Measurements from ENCODE around the gene CATSPERZ. TPM values are rescaled to one million over a fixed set of nuclear protein-coding genes. Genes with fewer than 3 reads are reported as not detected.

CATSPERZ gene
- total RNA-seq, 6 experiments from 2014 or later = not detected

- DNase-seq (peak; percentile 68 to 83 (median 70)), ATAC-seq (peak; percentile 30 to 58 (median 35))
- Histone ChIP-seq H3K9me3 (no peaks in the 10 kb centered on the region), H3K4me3 (no peak within 1 kb of the TSS), H3K27ac (peak within 1 kb of the TSS in 1 of 3 donors; percentile 33), H3K27me3 (no peaks in the 10 kb centered on the region), H3K36me3 (no peaks in the 10 kb centered on the region), H3K4me1 (peaks cover 0 to 11% (median 2%) of the 10 kb centered on the region in 4 donors)
- TF ChIP-seq POLR2A (IDR thresholded peaks at IDR 0.05) (no peak), CTCF (IDR thresholded peaks at IDR 0.05) (no peak)
- intact Hi-C loops (cut with DNase I) = no loop called here
- WGBS (ENCODE audit: insufficient coverage, low coverage, low lambda C conversion rate, missing lambda C conversion rate) = 35% methylated on average over 5 of the region's 16 CpGs
These were observed 39.7 kb downstream of the CATSPERZ start, which contains the start of gene CCDC88B for GRCh38 chr11:64339754-64340408. Gene CCDC88B, plus strand, starts transcription at chr11:64340204. Its CDS starts 63 bp downstream, at chr11:64340267.

GRCh38 chr11:64340671-64341335, 40.6 kb downstream of the CATSPERZ start:
- peak in 3 of 4 donors; percentile 5 to 14 (median 6) for ATAC-seq
- Histone ChIP-seq H3K4me3 (no peak overlapping the region), H3K4me1 (peaks cover 0 to 11% (median 2%) of the 10 kb centered on the region in 4 donors), H3K9me3 (no peaks in the 10 kb centered on the region), H3K36me3 (no peaks in the 10 kb centered on the region), H3K27me3 (no peaks in the 10 kb centered on the region), H3K27ac (peak overlapping the region in 1 of 3 donors; percentile 33)
- intact Hi-C loops (cut with DNase I) = no loop called here
- no peak for TF ChIP-seq POLR2A (IDR thresholded peaks at IDR 0.05)
- TF ChIP-seq CTCF (IDR thresholded peaks at IDR 0.05) = no peak
- WGBS (ENCODE audit: insufficient coverage, low coverage, low lambda C conversion rate, missing lambda C conversion rate) = 49% methylated on average over 15 of the region's 33 CpGs
- DNase-seq = peak; percentile 68 to 80 (median 70)

GRCh38 chr11:64341429-64341828, 41.3 kb downstream of the CATSPERZ start:
- ATAC-seq = no peak
- Histone ChIP-seq H3K4me1 (peaks cover 0 to 11% (median 2%) of the 10 kb centered on the region in 4 donors), H3K9me3 (no peaks in the 10 kb centered on the region), H3K36me3 (no peaks in the 10 kb centered on the region), H3K4me3 (no peak overlapping the region), H3K27ac (no peak overlapping the region), H3K27me3 (no peaks in the 10 kb centered on the region)
- intact Hi-C loops (cut with DNase I) = no loop called here
- 60% methylated on average over 1 of the region's 21 CpGs for WGBS (ENCODE audit: insufficient coverage, low coverage, low lambda C conversion rate, missing lambda C conversion rate)
- DNase-seq = peak in 1 of 3 donors; percentile 57
- TF ChIP-seq POLR2A (IDR thresholded peaks at IDR 0.05) (no peak), CTCF (IDR thresholded peaks at IDR 0.05) (no peak)

GRCh38 chr11:64341851-64342791, 42.0 kb downstream of the CATSPERZ start:
- DNase-seq = peak; percentile 92 to 94 (median 94)
- H3K4me1 ChIP-seq = peaks cover 0 to 11% (median 2%) of the 10 kb centered on the region in 4 donors
- intact Hi-C loops (cut with DNase I) = no loop called here
- peak overlapping the region in 1 of 3 donors; percentile 18 for H3K27ac ChIP-seq
- no peaks in the 10 kb centered on the region for H3K9me3 ChIP-seq
- no peaks in the 10 kb centered on the region for H3K36me3 ChIP-seq
- peak overlapping the region in 2 of 3 donors; percentile 9 to 37 for H3K4me3 ChIP-seq
- WGBS (ENCODE audit: insufficient coverage, low coverage, low lambda C conversion rate, missing lambda C conversion rate) = 27% methylated on average over 22 of the region's 55 CpGs
- ATAC-seq = peak; percentile 93 to 96 (median 95)
- H3K27me3 ChIP-seq = no peaks in the 10 kb centered on the region
- TF ChIP-seq POLR2A (IDR thresholded peaks at IDR 0.05) (peak; percentile 30), CTCF (IDR thresholded peaks at IDR 0.05) (peak; percentile 33 to 47 (median 36))

Measured in right lobe of liver (tissue), 6 donors.